ENCODE data around the gene LILRB1. TPM values are rescaled to one million over a fixed set of nuclear protein-coding genes. Genes with fewer than 3 reads are reported as not detected.
"Not testable (repeated sequence)": the region's sequence is repeated elsewhere in the genome, so short reads cannot be mapped to it uniquely, and the experiment has no call there.

The LILRB1 gene
- total RNA-seq: 10 to 100 TPM in 1 of 4 donors, 1 to 10 TPM in 3; 1.3 to 30.5 (median 3.5) TPM

DNA sequence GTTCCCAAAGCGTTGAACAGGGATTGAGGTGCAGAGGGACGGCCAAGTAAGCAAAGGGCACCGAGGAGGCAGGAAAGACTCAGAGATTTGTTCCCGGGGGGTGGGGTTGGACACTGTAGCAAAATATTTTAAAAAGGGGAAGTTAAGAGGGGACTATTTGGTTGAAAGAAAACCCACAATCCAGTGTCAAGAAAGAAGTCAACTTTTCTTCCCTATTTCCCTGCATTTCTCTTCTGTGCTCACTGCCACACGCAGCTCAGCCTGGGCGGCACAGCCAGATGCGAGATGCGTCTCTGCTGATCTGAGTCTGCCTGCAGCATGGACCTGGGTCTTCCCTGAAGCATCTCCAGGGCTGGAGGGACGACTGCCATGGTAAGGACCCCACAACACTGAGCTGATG is at the start of gene LILRB1:
Gene LILRB1 (plus strand): TSS at position 223 of the 400 bp plus-strand sequence. CDS start 590 bp downstream, outside the sequence.
- not testable (repeated sequence) for H3K4me3 ChIP-seq, H3K27ac ChIP-seq, DNase-seq

DNA sequence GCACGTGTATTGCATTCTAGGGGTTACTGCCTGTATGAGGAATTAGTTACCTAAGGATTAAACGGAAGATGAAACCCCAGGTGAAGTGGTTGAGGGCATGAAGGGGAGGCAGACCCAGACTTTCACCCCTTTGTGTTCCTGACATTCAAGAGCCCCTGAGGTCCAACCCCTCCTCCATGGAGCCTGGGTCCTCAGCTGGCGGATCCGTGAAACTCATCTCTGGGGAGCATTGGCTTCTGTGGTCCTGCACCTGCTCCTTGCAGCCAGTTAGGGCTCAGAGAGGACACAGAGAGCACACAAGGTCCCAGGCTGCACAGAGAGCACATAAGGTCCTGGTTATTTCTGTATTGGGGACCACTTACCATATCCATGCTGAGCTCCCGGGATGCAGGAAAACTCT is 43.9 kb upstream of the LILRB1 start:
- TF ChIP-seq, protein P1, sequence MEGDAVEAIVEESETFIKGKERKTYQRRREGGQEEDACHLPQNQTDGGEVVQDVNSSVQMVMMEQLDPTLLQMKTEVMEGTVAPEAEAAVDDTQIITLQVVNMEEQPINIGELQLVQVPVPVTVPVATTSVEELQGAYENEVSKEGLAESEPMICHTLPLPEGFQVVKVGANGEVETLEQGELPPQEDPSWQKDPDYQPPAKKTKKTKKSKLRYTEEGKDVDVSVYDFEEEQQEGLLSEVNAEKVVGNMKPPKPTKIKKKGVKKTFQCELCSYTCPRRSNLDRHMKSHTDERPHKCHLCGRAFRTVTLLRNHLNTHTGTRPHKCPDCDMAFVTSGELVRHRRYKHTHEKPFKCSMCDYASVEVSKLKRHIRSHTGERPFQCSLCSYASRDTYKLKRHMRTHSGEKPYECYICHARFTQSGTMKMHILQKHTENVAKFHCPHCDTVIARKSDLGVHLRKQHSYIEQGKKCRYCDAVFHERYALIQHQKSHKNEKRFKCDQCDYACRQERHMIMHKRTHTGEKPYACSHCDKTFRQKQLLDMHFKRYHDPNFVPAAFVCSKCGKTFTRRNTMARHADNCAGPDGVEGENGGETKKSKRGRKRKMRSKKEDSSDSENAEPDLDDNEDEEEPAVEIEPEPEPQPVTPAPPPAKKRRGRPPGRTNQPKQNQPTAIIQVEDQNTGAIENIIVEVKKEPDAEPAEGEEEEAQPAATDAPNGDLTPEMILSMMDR (IDR thresholded peaks at IDR 0.05): no peak
- no peak for TF ChIP-seq POLR2A (IDR thresholded peaks at IDR 0.05)
- Histone ChIP-seq H3K27ac (no peak overlapping the region), H3K9me3 (no peaks in the 10 kb centered on the region), H3K27me3 (no peaks in the 10 kb centered on the region), H3K4me1 (no peaks in the 10 kb centered on the region), H3K4me3 (no peak overlapping the region), H3K36me3 (no peaks in the 10 kb centered on the region)
- DNase-seq: no peak

More for the DNA sequence above, at the start of gene LILRB1:
- not testable (repeated sequence) for H3K9me3 ChIP-seq, H3K4me1 ChIP-seq, H3K36me3 ChIP-seq, H3K27me3 ChIP-seq

DNA sequence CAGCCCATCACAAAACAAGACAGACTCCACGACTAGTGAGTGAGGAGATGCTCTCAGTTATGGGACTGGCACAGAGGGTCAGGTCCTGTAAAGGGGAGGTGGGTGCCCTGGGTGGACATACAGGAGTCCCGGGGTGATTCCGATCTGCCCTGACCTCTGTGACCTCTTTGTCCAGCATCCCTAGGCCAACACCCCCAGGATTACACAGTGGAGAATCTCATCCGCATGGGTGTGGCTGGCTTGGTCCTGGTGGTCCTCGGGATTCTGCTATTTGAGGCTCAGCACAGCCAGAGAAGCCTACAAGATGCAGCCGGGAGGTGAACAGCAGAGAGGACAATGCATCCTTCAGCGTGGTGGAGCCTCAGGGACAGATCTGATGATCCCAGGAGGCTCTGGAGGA is 43.3 kb upstream of the LILRB1 start:
- Histone ChIP-seq H3K9me3 (no peaks in the 10 kb centered on the region), H3K36me3 (no peaks in the 10 kb centered on the region), H3K4me3 (no peak overlapping the region), H3K4me1 (no peaks in the 10 kb centered on the region), H3K27me3 (no peaks in the 10 kb centered on the region), H3K27ac (no peak overlapping the region)
- TF ChIP-seq, protein P1 (IDR thresholded peaks at IDR 0.05): no peak
- no peak for TF ChIP-seq POLR2A (IDR thresholded peaks at IDR 0.05)
- DNase-seq: no peak

DNA sequence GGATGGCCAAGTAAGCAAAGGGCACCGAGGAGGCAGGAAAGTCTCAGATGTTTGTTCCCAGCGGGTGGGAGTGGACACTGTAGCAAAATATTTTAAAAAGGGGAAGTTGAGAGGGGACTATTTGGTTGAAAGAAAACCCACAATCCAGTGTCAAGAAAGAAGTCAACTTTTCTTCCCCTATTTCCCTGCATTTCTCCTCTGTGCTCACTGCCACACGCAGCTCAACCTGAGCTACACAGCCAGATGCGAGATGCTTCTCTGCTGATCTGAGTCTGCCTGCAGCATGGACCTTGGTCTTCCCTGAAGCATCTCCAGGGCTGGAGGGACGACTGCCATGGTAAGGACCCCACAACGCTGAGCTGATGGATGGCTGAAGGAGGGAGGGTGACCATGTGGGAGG is 36.8 kb upstream of the LILRB1 start, which contains the start of gene LILRA1:
Gene LILRA1 (plus strand): TSS at position 188 of the 400 bp plus-strand sequence. CDS start 613 bp downstream, outside the sequence.
- H3K27me3 ChIP-seq, H3K27ac ChIP-seq, H3K4me3 ChIP-seq, H3K36me3 ChIP-seq, H3K9me3 ChIP-seq, DNase-seq, H3K4me1 ChIP-seq: not testable (repeated sequence)

DNA sequence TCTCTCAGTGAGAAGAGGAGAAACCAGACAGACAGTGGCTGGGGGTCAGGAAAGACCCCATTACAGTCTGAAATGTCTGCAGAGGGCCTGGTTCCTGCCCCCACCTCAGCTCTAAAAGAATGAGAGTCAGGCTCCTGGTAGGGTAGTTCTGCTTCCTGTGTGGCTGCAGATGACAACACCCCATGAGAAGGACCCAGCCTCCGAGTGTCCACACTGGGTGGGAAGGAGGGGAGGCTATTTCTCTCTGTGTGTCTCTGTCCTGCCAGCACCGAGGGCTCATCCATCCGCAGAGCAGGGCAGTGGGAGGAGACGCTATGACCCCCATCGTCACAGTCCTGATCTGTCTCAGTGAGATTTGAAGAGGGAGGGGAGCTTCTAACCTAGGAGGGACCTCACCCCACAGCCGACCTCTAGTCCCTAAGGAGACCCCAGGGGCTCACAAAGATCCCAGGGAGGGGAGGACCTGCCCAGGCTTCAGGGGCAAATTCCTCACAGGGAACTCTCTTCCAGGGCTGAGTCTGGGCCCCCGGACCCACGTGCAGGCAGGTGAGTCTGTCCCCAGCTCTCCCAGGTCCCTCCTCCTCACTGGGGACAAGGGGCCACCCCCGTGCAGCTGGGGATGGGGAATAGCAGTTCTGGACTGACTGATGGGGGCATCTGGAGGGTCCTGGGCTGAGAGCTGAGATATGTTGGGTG is 36.2 kb upstream of the LILRB1 start:
- H3K27me3 ChIP-seq, H3K4me1 ChIP-seq, H3K4me3 ChIP-seq, H3K27ac ChIP-seq, H3K36me3 ChIP-seq, DNase-seq, H3K9me3 ChIP-seq: not testable (repeated sequence)

DNA sequence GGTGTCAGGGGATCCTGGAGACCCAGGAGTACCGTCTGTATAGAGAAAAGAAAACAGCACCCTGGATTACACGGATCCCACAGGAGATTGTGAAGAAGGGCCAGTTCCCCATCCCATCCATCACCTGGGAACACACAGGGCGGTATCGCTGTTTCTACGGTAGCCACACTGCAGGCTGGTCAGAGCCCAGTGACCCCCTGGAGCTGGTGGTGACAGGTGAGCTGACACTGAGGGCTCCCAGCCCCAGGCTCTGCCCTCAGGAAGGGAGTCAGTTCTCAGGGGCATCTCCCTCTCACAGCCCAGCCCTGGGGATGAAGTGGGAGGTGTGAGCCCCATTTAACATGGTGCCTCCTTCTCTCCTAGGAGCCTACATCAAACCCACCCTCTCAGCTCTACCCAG is 35.5 kb upstream of the LILRB1 start:
- Histone ChIP-seq H3K9me3 (no peaks in the 10 kb centered on the region), H3K27me3 (no peaks in the 10 kb centered on the region), H3K27ac (no peak overlapping the region), H3K4me1 (no peaks in the 10 kb centered on the region), H3K36me3 (no peaks in the 10 kb centered on the region), H3K4me3 (no peak overlapping the region)
- DNase-seq: no peak
- TF ChIP-seq, protein P1 (IDR thresholded peaks at IDR 0.05): no peak
- TF ChIP-seq POLR2A (IDR thresholded peaks at IDR 0.05): no peak

DNA sequence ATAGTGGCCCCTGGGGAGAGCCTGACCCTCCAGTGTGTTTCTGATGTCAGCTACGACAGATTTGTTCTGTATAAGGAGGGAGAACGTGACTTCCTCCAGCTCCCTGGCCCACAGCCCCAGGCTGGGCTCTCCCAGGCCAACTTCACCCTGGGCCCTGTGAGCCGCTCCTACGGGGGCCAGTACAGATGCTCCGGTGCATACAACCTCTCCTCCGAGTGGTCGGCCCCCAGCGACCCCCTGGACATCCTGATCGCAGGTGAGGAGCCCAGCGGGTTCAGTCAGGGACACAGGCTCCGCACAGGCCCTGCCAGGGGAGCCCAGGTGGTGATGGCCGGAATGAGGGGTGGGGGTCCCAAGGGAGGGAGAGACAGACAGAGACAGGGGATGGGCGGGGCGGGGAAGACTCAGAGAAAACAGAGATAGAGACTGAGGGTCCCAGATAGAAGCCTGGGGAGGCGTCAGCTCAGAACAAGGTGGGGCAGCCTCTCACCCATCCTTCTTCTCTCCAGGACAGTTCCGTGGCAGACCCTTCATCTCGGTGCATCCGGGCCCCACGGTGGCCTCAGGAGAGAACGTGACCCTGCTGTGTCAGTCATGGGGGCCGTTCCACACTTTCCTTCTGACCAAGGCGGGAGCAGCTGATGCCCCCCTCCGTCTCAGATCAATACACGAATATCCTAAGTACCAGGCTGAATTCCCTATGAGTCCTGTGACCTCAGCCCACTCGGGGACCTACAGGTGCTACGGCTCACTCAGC is 34.4 kb upstream of the LILRB1 start:
- DNase-seq, H3K4me3 ChIP-seq, H3K9me3 ChIP-seq: not testable (repeated sequence)

More for the DNA sequence above, 34.4 kb upstream of the LILRB1 start:
- H3K27me3 ChIP-seq, H3K36me3 ChIP-seq, H3K27ac ChIP-seq, H3K4me1 ChIP-seq: not testable (repeated sequence)
